HG03103 (cell line): ENCODE measurements around the gene SNX5.

Source experiments
- ATAC-seq: cut with Tn5 transposase; IDR thresholded peaks from one replicate; pipeline ENCODE4 v1.9.1; 2021; ENCODE audit warnings: low read depth; ENCODE audit not compliant: unreplicated experiment

Gene SNX5

DNA sequence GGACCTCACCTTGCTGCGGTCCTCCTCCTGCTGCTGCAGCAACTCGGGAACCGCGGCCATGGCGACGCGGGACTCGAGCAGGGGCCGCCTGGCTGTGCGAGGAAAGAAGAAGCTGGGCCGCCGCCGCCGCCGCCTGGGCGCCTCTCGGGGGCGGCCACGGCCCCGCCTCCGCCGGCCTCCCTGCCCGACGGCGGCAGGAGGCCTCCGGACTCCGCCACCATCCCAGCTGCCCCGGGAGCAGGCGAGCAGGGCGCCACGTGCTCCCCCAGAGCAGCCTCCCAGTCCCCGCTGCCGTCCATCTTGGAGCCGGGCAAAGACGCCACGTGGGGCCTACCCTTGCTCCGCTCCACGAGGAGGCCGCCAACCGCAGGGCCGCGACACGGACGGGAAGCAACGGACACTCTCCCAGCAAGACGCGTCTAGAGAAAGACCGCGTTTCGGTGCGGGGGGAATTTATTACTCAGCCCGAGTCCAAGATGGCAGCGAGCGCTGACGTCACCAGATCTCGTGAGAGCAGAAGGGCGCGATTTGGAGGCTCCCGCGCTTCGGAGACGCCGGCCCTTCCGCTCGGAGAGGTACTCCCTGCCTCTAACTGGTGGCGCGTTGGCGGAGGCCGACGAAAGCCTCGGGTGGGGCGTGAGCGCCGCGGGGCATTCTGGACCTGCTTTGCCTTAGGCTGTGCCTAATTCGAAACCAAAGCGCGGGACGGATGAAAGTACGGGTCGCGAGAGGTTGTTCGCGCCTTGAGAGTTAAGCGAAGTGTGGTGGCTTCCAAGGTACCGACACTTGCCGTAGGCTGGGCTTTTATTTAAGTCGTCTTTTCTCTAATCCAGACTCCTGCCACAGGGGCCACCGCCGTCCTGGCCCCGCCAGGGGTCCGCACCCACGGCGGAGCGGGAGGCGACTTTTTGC is at the start of gene SNX5, which contains the start of gene MGME1:
Gene SNX5 (minus strand): TSS at position 429 of the 912 bp plus-strand sequence. CDS start 369 bp downstream, at position 60.
Gene MGME1 (plus strand): TSS at position 653 of the 912 bp plus-strand sequence. CDS start 842 bp downstream, outside the sequence.
- ATAC-seq = peak; percentile 67

GRCh38 chr20:18018100-18018499 is 49.5 kb upstream of the SNX5 start:
- no peak for ATAC-seq

DNA sequence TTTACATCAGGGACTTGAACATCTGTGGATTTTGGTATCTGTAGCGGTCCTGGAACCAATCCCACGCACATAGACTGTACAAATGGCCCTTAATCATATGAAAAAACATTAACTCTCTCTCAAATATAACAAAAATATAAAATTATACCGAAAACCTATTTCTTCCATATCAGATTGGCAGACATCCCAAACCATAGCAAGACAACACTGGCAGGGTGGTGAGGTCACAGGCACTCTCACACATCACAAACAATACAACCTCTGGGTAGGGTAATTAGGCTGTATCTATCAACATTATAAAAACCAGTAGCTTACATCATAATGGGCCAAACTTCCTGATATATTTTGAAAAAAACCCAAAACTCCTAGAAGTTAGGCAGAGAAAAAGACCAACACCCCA is 48.2 kb upstream of the SNX5 start:
- ATAC-seq = no peak

DNA sequence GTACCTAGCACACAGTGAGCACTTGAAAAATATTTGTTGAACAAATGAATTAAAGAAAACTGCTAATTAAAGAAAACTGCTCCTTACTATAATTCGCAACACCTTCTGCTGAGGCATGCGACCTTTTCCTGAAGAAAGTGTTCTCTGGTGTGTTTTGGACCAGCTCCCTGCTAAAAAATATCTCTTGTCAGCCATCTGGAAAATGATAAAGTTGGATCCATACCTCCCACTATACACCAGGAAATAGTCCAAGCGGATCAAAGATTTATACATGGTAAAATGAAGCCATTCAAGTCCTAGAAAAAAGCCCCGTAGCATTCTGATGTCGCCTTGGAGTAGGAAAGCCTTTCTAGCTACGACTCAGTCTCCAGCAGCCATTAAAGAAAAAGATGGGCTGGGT is 45.8 kb upstream of the SNX5 start:
- no peak for ATAC-seq

DNA sequence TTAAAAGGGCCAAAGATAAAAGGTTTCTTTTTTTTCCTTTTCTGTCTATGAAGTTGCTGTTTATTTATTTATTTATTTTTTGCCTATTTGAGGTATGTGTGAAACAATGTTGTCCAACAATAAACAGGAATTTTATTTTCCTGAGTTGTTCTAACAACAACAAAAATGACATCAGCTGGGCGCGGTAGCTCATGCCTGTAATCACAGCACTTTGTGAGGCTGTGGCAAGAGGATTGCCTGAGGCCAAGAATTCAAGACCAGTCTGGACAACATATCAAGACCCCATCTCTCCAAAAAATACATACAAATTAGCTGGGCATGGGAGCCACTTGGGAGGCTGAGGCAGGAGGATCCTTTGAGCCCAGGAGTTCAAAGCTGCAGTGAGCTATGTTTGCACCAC is 44.3 kb upstream of the SNX5 start:
- no peak for ATAC-seq

DNA sequence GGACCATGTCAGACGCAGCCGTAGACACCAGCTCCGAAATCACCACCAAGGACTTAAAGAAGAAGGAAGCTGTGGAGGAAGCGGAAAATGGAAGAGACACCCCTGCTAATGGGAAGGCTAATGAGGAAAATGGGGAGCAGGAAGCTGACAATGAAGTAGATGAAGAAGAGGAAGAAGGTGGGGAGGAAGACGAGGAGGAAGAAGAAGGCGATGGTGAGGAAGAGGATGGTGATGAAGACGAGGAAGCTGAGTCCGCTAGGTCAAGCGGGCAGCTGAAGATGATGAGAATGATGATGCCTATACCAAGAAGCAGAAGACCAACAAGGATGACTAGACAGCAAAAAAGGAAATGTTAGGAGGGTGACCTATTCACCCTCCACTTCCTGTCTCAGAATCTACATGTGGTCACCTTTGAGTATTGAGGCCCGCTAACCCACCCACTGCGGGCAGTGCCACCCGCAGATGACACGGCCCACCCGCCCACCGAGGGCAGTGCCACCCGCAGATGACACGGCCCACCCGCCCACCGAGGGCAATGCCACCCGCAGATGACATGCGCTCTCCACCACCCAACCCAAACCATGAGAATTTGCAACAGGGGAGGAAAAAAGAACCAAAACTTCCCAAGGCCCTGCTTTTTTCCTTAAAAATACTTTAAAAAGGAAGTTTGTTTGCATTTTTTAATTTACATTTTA is 43.5 kb upstream of the SNX5 start:
- no peak for ATAC-seq

GRCh38 chr20:18011482-18011881 is 42.9 kb upstream of the SNX5 start:
- no peak for ATAC-seq

GRCh38 chr20:18009116-18009515 is 40.5 kb upstream of the SNX5 start:
- ATAC-seq = no peak

- no peak for ATAC-seq
Observed at GRCh38 chr20:18007534-18008292, 39.1 kb upstream of the SNX5 start.

GRCh38 chr20:18006684-18007083 is 38.1 kb upstream of the SNX5 start:
- ATAC-seq = no peak

DNA sequence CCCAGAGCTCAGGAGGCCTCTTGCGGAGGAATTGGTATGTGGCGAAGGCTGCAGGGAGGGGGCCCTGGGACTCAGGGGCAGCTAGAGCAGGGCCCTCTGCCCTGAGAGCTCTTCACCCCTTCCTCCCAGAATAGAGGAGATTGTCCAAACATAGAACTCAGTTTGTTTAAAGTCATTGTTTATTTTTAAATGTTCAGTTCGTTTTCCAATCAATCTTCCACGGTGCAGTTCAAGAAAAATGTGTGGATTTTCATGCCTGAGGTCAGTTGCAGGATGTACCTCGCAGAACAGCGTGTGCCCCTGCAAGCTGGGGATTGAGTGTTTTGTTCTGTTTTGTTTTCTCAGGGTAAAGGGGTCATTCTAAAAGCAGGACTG is 37.4 kb upstream of the SNX5 start:
- no peak for ATAC-seq

GRCh38 chr20:18005170-18005989 is 36.8 kb upstream of the SNX5 start:
- ATAC-seq = peak; percentile 94

- no peak for ATAC-seq
Observed at GRCh38 chr20:18004384-18005031, 35.9 kb upstream of the SNX5 start.

DNA sequence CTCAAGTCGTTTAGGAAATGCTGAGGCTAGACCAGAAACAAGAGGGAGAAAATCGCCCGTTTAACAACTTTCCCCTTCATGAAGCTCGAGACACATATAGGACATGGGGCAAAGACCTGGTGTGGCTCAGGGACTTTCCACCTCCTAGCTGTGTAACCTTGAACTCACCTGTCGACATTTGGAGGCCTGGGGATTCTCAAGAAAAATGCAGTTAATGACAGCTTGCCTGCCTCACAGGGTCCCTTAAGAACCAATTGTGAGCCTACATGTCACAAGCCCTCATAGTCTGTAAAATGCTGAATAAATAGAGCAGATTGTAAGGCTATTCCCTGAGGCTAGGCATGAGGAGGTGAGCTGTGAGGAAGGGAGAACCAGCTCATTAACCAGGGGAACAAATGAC is 35.3 kb upstream of the SNX5 start:
- ATAC-seq = peak; percentile 26

GRCh38 chr20:18001131-18001921 is 32.7 kb upstream of the SNX5 start:
- ATAC-seq = no peak

DNA sequence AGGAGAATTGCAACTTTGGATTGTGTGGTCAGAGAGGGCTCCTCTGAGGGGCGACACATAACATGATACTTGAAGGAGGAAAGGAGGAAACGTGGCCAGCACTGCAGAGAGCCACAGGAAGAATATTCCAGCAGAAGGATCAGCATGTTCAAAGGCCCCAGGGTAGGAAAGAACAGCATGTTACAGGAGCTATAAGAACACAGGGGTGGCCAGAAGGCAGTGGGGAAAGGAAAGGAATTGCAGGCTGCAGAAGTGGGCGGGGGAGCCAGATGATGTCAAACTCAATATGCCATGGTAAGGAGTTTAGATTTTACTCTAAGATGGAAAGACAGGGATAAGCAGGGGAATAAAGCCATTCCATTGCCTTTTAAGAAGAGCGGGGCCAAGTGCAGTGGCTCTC is 31.0 kb upstream of the SNX5 start:
- no peak for ATAC-seq

GRCh38 chr20:17998446-17998845 is 29.9 kb upstream of the SNX5 start:
- no peak for ATAC-seq

- ATAC-seq = no peak
Observed at GRCh38 chr20:17995967-17996819, 27.6 kb upstream of the SNX5 start.
